Measurements from ENCODE around the gene PIGT. TPM values are rescaled to one million over a fixed set of nuclear protein-coding genes. Genes with fewer than 3 reads are reported as not detected.

Gene PIGT
- total and polyA plus RNA-seq, 2 of the 13 experiments (the other 11 are each of a cell fraction or from before 2014, with no cell fraction given), result 65.9 to 74.1 TPM

DNA sequence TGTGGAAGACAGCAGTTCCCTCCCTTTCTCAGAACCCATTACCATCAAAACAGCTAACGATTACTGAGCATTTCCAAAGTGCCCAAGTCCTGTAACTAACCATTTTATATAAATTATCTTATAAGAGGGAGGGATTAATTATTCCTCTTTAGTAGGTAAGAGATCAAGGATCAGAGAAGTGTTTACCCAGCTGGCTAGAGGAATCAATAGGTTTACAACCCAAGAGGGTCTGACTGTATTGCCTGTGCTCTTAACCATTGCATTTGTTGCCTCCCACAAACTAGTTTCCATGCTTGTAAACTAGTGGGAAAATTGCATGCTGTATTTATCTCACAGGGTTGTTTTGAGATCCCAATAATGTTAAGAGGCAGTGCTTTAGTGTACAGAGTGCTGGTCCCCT is 11.5 kb upstream of the PIGT start:
- H3K27me3 ChIP-seq (ENCODE audit: control insufficient read depth in 1 of 2, insufficient read depth in 2 of 2, low read length in 2 of 2), result peaks cover 2 to 5% of the 10 kb centered on the region in 2 experiments; a peak in 2 of 5 replicates
- peaks cover 25% of the 10 kb centered on the region for H3K4me1 ChIP-seq (ENCODE audit: insufficient read depth, low read length)
- 57% methylated on average over 1 of the region's 1 CpG for WGBS (ENCODE audit: low lambda C conversion rate)
- TF ChIP-seq SRF (IDR thresholded peaks at IDR 0.05; ENCODE audit: low read depth, low read length) (no peak), FOXA3 (CRISPR knock-in tag; IDR thresholded peaks at IDR 0.05) (peak; percentile 50), PPARG (CRISPR knock-in tag; conservative IDR thresholded peaks at IDR 0.05) (peak; percentile 33; the same call in 1 of the 2 replicates), ZNF543 (CRISPR knock-in tag; IDR thresholded peaks at IDR 0.05) (no peak)
- TF ChIP-seq, protein P1, sequence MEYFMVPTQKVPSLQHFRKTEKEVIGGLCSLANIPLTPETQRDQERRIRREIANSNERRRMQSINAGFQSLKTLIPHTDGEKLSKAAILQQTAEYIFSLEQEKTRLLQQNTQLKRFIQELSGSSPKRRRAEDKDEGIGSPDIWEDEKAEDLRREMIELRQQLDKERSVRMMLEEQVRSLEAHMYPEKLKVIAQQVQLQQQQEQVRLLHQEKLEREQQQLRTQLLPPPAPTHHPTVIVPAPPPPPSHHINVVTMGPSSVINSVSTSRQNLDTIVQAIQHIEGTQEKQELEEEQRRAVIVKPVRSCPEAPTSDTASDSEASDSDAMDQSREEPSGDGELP (IDR thresholded peaks at IDR 0.05; ENCODE audit: borderline replicate concordance, low read depth), result peak; percentile 91
- no peak for ATAC-seq
- CTCF ChIA-PET (ENCODE audit: low intra/inter-chr PET ratio, low total read pairs), result no interaction called here
- DNase-seq (ENCODE audit: low spot score), result no peak
- POLR2A ChIA-PET, result interaction anchor here (1.1 to 4.2 kb wide), 6 partner anchors 11 to 81 kb away, joined by 3 to 32 read pairs (median 4); partner anchors contain the start of genes PIGT and SYS1
- no peaks in the 10 kb centered on the region for H3K79me2 ChIP-seq (ENCODE audit: insufficient read depth, low read length)
- in situ Hi-C loops (cut with HindIII; ENCODE audit: extremely low pct_ligation_motif_present, low pct_unique_long_range_greater_than_20kb) (no loop called here), intact Hi-C loops (cut with micrococcal nuclease; ENCODE audit: unreplicated experiment) (no loop called here)
- no peak overlapping the region for H2AFZ ChIP-seq (ENCODE audit: low read length)
- H3K9ac ChIP-seq (ENCODE audit: insufficient read depth, low read depth, low read length), result no peak overlapping the region
- H3K36me3 ChIP-seq (replicated peaks in 1 of 2; ENCODE audit: control insufficient read depth in 1 of 2, insufficient read depth in 2 of 2, low read length in 2 of 2), result no peaks in the 10 kb centered on the region
- H3K4me3 ChIP-seq (replicated peaks in 1 of 3; ENCODE audit: insufficient read depth in 1 of 3, low read depth in 2 of 3, low read length in 3 of 3), result no peak overlapping the region
- peaks cover 23% of the 10 kb centered on the region for H3K9me3 ChIP-seq (ENCODE audit: low read length)
- no peak overlapping the region for H3K27ac ChIP-seq (ENCODE audit: extremely low read length, insufficient read depth, low read length)
- peak overlapping the region; percentile 27; the same call in 1 of the 2 replicates for H3K4me2 ChIP-seq (ENCODE audit: low read depth, low read length)
- BruUV-seq (replicated peaks), result no TSS peak
- no peak for FAIRE-seq
- H4K20me1 ChIP-seq (ENCODE audit: insufficient read depth, low read length), result no peaks in the 10 kb centered on the region

DNA sequence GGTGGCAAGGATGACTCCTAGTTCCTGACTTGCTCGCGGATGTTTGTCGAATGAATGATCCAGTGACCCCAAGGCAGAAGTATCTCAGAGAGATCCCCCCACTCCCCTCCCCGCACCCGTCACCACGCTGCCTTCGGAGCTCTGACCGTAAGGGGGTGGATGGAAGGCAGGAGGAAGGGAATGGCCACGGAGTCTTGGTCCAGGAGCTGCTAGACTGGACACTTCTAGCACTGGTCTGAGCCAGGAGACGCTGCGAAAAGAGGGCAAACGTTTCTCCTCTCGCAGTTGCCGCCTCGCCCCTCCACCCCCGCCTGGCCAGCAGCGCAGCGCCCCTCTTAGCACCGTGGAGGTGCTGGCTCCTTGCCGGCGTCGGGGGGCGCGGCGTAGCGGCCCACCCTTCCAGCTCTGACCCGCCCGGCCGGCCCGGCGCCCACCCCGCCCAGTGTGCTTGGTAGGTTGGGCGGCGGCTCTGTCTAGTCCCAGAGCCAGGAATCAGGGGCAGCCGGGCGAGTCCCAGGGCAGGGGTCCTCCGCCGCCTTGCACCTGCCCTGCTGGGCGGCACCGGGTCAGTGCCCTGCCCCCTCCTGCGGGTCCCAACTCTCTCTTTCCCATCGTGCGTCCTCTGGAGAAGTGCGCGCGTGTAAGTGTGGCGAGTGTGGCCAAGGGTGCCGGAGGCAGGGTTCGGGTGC is 10.2 kb upstream of the PIGT start:
- peak overlapping the region; percentile 72 for H3K9ac ChIP-seq (ENCODE audit: insufficient read depth, low read depth, low read length)
- no peaks in the 10 kb centered on the region for H3K36me3 ChIP-seq (replicated peaks in 1 of 2; ENCODE audit: control insufficient read depth in 1 of 2, insufficient read depth in 2 of 2, low read length in 2 of 2)
- H3K4me1 ChIP-seq (ENCODE audit: insufficient read depth, low read length), result peaks cover 25% of the 10 kb centered on the region
- no peaks in the 10 kb centered on the region for H3K79me2 ChIP-seq (ENCODE audit: insufficient read depth, low read length)
- in situ Hi-C loops (cut with HindIII; ENCODE audit: extremely low pct_ligation_motif_present, low pct_unique_long_range_greater_than_20kb) (no loop called here), intact Hi-C loops (cut with micrococcal nuclease; ENCODE audit: unreplicated experiment) (no loop called here)
- H2AFZ ChIP-seq (ENCODE audit: low read length), result peak overlapping the region; percentile 44
- BruUV-seq (replicated peaks), result no TSS peak
- no peaks in the 10 kb centered on the region for H4K20me1 ChIP-seq (ENCODE audit: insufficient read depth, low read length)
- ChIA-PET CTCF (ENCODE audit: low intra/inter-chr PET ratio, low total read pairs) (interaction anchor here (0.9 kb wide), 1 partner anchor 10 kb away, joined by 3 read pairs; the partner anchor contains the start of gene PIGT), POLR2A (interaction anchor here (1.6 to 4.2 kb wide), 6 partner anchors 10 to 68 kb away, joined by 4 to 32 read pairs (median 6); partner anchors contain the start of genes PIGT and SYS1)
- WGBS (ENCODE audit: low lambda C conversion rate), result 4% methylated on average over 39 of the region's 49 CpGs
- H3K4me2 ChIP-seq (ENCODE audit: low read depth, low read length), result peak overlapping the region; percentile 95
- no peak overlapping the region for H3K27ac ChIP-seq (ENCODE audit: extremely low read length, insufficient read depth, low read length)
- no peak for DNase-seq (ENCODE audit: low spot score)
- no peak for FAIRE-seq
- ATAC-seq, result peak; percentile 76
- peaks cover 10% of the 10 kb centered on the region for H3K9me3 ChIP-seq (ENCODE audit: low read length)
- peaks cover 2 to 5% of the 10 kb centered on the region in 2 experiments; a peak in 2 of 5 replicates for H3K27me3 ChIP-seq (ENCODE audit: control insufficient read depth in 1 of 2, insufficient read depth in 2 of 2, low read length in 2 of 2)
- H3K4me3 ChIP-seq (replicated peaks in 1 of 3; ENCODE audit: insufficient read depth in 1 of 3, low read depth in 2 of 3, low read length in 3 of 3), result peak overlapping the region; percentile 88 to 92 (median 88)
- TF ChIP-seq, protein P2, sequence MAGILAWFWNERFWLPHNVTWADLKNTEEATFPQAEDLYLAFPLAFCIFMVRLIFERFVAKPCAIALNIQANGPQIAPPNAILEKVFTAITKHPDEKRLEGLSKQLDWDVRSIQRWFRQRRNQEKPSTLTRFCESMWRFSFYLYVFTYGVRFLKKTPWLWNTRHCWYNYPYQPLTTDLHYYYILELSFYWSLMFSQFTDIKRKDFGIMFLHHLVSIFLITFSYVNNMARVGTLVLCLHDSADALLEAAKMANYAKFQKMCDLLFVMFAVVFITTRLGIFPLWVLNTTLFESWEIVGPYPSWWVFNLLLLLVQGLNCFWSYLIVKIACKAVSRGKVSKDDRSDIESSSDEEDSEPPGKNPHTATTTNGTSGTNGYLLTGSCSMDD (CRISPR knock-in tag; IDR thresholded peaks at IDR 0.05), result no peak
- TF ChIP-seq ZNF607 (CRISPR knock-in tag; IDR thresholded peaks at IDR 0.05; ENCODE audit: borderline replicate concordance) (no peak), HOXA5 (CRISPR knock-in tag; IDR thresholded peaks at IDR 0.05) (0 out of 2 replicates have a peak, but pooled peaks have one; percentile 69)
- TF ChIP-seq, protein P3, sequence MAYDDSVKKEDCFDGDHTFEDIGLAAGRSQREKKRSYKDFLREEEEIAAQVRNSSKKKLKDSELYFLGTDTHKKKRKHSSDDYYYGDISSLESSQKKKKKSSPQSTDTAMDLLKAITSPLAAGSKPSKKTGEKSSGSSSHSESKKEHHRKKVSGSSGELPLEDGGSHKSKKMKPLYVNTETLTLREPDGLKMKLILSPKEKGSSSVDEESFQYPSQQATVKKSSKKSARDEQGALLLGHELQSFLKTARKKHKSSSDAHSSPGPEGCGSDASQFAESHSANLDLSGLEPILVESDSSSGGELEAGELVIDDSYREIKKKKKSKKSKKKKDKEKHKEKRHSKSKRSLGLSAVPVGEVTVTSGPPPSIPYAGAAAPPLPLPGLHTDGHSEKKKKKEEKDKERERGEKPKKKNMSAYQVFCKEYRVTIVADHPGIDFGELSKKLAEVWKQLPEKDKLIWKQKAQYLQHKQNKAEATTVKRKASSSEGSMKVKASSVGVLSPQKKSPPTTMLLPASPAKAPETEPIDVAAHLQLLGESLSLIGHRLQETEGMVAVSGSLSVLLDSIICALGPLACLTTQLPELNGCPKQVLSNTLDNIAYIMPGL (CRISPR knock-in tag; IDR thresholded peaks at IDR 0.05; ENCODE audit: borderline replicate concordance in 1 of 2, low read depth in 1 of 2), result peak in 1 of 2 experiments; percentile 52; a peak in 1 of 4 replicates

All from HepG2 (cell line).